Liver (tissue), 9 donors: ENCODE results near the gene SGIP1. TPM values are rescaled to one million over a fixed set of nuclear protein-coding genes. Genes with fewer than 3 reads are reported as not detected.

Experiments
- DNase-seq: peaks from one replicate; pipeline ENCODE4 v3.0.0-alpha.2; 2017; ENCODE audit warnings: low spot score
- H3K27ac ChIP-seq, 2 donors: one replicate each; pipeline ENCODE4 v1.7.0; 2013; ENCODE audit warnings: inconsistent platforms in 2 of 2, low read length in 2 of 2, control low read depth in 1 of 2, low read depth in 1 of 2, mild to moderate bottlenecking in 1 of 2
- H3K27me3 ChIP-seq, 4 donors: one replicate each; pipeline versions ENCODE4 v1.6.1 to v1.7.0; 2013; ENCODE audit warnings: low read length in 3 of 4, inconsistent platforms in 1 of 4, mild to moderate bottlenecking in 1 of 4, moderate library complexity in 1 of 4; ENCODE audit not compliant: control insufficient read depth in 4 of 4, insufficient read depth in 4 of 4
- H3K36me3 ChIP-seq, 4 donors: one replicate each; pipeline versions ENCODE4 v1.6.1 to v1.7.0; 2013; ENCODE audit warnings: low read length in 3 of 4, mild to moderate bottlenecking in 3 of 4, low read depth in 1 of 4, moderate library complexity in 1 of 4; ENCODE audit not compliant: control insufficient read depth in 4 of 4, insufficient read depth in 3 of 4
- H3K4me1 ChIP-seq, 4 donors: one replicate each; pipeline versions ENCODE4 v1.6.1 to v1.7.0; 2013; ENCODE audit warnings: low read length in 3 of 4, mild to moderate bottlenecking in 3 of 4, moderate library complexity in 1 of 4; ENCODE audit not compliant: control insufficient read depth in 4 of 4, insufficient read depth in 4 of 4
- H3K4me3 ChIP-seq, 3 donors: one replicate each; pipeline versions ENCODE4 v1.6.1 to v1.7.0; 2013; ENCODE audit warnings: low read length in 3 of 3, control low read depth in 1 of 3, low read depth in 1 of 3, mild to moderate bottlenecking in 1 of 3
- H3K9ac ChIP-seq, 2 donors: one replicate each; pipeline ENCODE4 v1.7.0; 2013; ENCODE audit warnings: low read length in 2 of 2, mild to moderate bottlenecking in 2 of 2, moderate library complexity in 2 of 2, control low read depth in 1 of 2, low read depth in 1 of 2
- H3K9me3 ChIP-seq, 4 donors: one replicate each; pipeline versions ENCODE4 v1.6.1 to v1.7.0; 2013; ENCODE audit warnings: low read length in 3 of 4; ENCODE audit not compliant: control insufficient read depth in 4 of 4
- ATF3 ChIP-seq: IDR thresholded peaks from 2 replicates; pipeline ENCODE4 v1.6.1; 2016; ENCODE audit warnings: antibody characterized with exemption
- EGR1 ChIP-seq, 2 donors: IDR thresholded peaks; 2 replicates each; pipeline ENCODE4 v1.6.1; 2016 to 2018; ENCODE audit warnings: antibody characterized with exemption in 2 of 2, low read depth in 2 of 2
- FOXA1 ChIP-seq: IDR thresholded peaks from 2 replicates; pipeline ENCODE4 v1.6.1; 2016; ENCODE audit warnings: antibody characterized with exemption
- FOXA2 ChIP-seq: IDR thresholded peaks from 2 replicates; pipeline ENCODE4 v1.6.1; 2016; ENCODE audit warnings: antibody characterized with exemption
- GABPA ChIP-seq, 2 donors: IDR thresholded peaks in 1 of 2; conservative IDR thresholded peaks in 1 of 2; 2 replicates each; pipeline ENCODE4 v1.6.1; 2016; ENCODE audit warnings: antibody characterized with exemption in 2 of 2, mild to moderate bottlenecking in 1 of 2, moderate library complexity in 1 of 2
- HNF4A ChIP-seq, 2 donors: conservative IDR thresholded peaks; 2 replicates each; pipeline ENCODE4 v1.6.1; 2016; ENCODE audit warnings: antibody characterized with exemption in 2 of 2, mild to moderate bottlenecking in 2 of 2
- HNF4G ChIP-seq: IDR thresholded peaks from 2 replicates; pipeline ENCODE4 v1.6.1; 2016; ENCODE audit warnings: antibody characterized with exemption
- JUND ChIP-seq, 2 donors: IDR thresholded peaks; 2 replicates each; pipeline ENCODE4 v1.6.1; 2016; ENCODE audit warnings: antibody characterized with exemption in 2 of 2
- NR2F2 ChIP-seq: IDR thresholded peaks from 2 replicates; pipeline ENCODE4 v1.6.1; 2016; ENCODE audit warnings: antibody characterized with exemption
- RAD21 ChIP-seq, 2 donors: IDR thresholded peaks; 2 replicates each; pipeline ENCODE4 v1.6.1; 2016; ENCODE audit warnings: antibody characterized with exemption in 2 of 2, mild to moderate bottlenecking in 2 of 2
- REST ChIP-seq: IDR thresholded peaks from 2 replicates; pipeline ENCODE4 v1.6.1; 2016; ENCODE audit warnings: antibody characterized with exemption, mild to moderate bottlenecking
- RXRA ChIP-seq, 2 donors: IDR thresholded peaks; 2 replicates each; pipeline ENCODE4 v1.6.1; 2017 to 2018; ENCODE audit warnings: antibody characterized with exemption in 2 of 2, mild to moderate bottlenecking in 1 of 2
- SP1 ChIP-seq: IDR thresholded peaks from 2 replicates; pipeline ENCODE4 v1.6.1; 2018; ENCODE audit warnings: antibody characterized with exemption, mild to moderate bottlenecking
- TAF1 ChIP-seq: conservative IDR thresholded peaks from 2 replicates; pipeline ENCODE4 v1.6.1; 2016; ENCODE audit warnings: antibody characterized with exemption, mild to moderate bottlenecking
- YY1 ChIP-seq: IDR thresholded peaks from 2 replicates; pipeline ENCODE4 v1.6.1; 2016; ENCODE audit warnings: antibody characterized with exemption, mild to moderate bottlenecking
- WGBS: extraction: QIAGEN DNeasy Blood & Tissue Kit; methylation state at CpG from one replicate; pipeline ENCODE4 v1.1.7; 2013; 5-methylcytosine and 5-hydroxymethylcytosine counted together
- polyA plus RNA-seq, 2 donors: library from polyadenylated mRNA; stranded (reverse) in 1 of 2; unstranded in 1 of 2; fragments of 200-250 nt in 1 of 2; fragments of >200 nt in 1 of 2; fragmentation: Nextera tagmentation in 1 of 2; extraction: Ambion mirVana in 1 of 2; gene quantifications; one replicate each; pipeline versions ENCODE4 v1.2.1 to v1.2.3, GENCODE V29; 2013 to 2015
- total RNA-seq, 2 donors: library from RNA; depleted of rRNA; stranded (reverse); fragments of >200 nt; gene quantifications; one replicate each; pipeline ENCODE4 v1.2.3, GENCODE V29; 2014
- TF ChIP-seq, protein P1 (sequence below): IDR thresholded peaks from 2 replicates; pipeline ENCODE4 v1.6.1; 2016; ENCODE audit warnings: antibody characterized with exemption
- TF ChIP-seq, protein P2 (sequence below): IDR thresholded peaks from 2 replicates; pipeline ENCODE4 v1.6.1; 2016; ENCODE audit warnings: antibody characterized with exemption
- TF ChIP-seq, protein P3 (sequence below): fragments of 150-350 bp; IDR thresholded peaks from 2 replicates; pipeline ENCODE4 v1.5.1; 2017; ENCODE audit warnings: improper control_type of control experiment, low read depth, low read length; ENCODE audit not compliant: missing input control
- donor health status: healthy.
- donor health status: healthy.
- donor health status: healthy.
- donor health status: healthy.
- donor health status: healthy.

Gene SGIP1
- total and polyA plus RNA-seq, 4 donors, result 0.09 to 2.5 (median 0.38) TPM

GRCh38 chr1:66570196-66570595 lies 36.2 kb downstream of the SGIP1 start:
- Histone ChIP-seq H3K27ac (no peak overlapping the region), H3K9ac (no peak overlapping the region), H3K4me1 (no peaks in the 10 kb centered on the region), H3K27me3 (no peaks in the 10 kb centered on the region), H3K4me3 (no peak overlapping the region), H3K36me3 (no peaks in the 10 kb centered on the region), H3K9me3 (no peaks in the 10 kb centered on the region)
- DNase-seq, result no peak
- TF ChIP-seq HNF4A (conservative IDR thresholded peaks at IDR 0.05) (no peak), ATF3 (no peak), RAD21 (IDR thresholded peaks at IDR 0.05) (no peak), HNF4G (no peak), EGR1 (IDR thresholded peaks at IDR 0.05; ENCODE audit: low read depth in 2 of 2) (no peak), FOXA2 (no peak), FOXA1 (no peak), NR2F2 (no peak), YY1 (no peak), RXRA (IDR thresholded peaks at IDR 0.05) (no peak), TAF1 (no peak), SP1 (no peak), GABPA (IDR thresholded peaks at IDR 0.05 in 1 of 2, conservative IDR thresholded peaks at IDR 0.05 in 1 of 2) (no peak), REST (no peak)
- TF ChIP-seq, protein P1, sequence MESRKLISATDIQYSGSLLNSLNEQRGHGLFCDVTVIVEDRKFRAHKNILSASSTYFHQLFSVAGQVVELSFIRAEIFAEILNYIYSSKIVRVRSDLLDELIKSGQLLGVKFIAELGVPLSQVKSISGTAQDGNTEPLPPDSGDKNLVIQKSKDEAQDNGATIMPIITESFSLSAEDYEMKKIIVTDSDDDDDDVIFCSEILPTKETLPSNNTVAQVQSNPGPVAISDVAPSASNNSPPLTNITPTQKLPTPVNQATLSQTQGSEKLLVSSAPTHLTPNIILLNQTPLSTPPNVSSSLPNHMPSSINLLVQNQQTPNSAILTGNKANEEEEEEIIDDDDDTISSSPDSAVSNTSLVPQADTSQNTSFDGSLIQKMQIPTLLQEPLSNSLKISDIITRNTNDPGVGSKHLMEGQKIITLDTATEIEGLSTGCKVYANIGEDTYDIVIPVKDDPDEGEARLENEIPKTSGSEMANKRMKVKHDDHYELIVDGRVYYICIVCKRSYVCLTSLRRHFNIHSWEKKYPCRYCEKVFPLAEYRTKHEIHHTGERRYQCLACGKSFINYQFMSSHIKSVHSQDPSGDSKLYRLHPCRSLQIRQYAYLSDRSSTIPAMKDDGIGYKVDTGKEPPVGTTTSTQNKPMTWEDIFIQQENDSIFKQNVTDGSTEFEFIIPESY, result no peak
- TF ChIP-seq, protein P2, sequence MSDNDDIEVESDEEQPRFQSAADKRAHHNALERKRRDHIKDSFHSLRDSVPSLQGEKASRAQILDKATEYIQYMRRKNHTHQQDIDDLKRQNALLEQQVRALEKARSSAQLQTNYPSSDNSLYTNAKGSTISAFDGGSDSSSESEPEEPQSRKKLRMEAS, result no peak
- TF ChIP-seq, protein P3, sequence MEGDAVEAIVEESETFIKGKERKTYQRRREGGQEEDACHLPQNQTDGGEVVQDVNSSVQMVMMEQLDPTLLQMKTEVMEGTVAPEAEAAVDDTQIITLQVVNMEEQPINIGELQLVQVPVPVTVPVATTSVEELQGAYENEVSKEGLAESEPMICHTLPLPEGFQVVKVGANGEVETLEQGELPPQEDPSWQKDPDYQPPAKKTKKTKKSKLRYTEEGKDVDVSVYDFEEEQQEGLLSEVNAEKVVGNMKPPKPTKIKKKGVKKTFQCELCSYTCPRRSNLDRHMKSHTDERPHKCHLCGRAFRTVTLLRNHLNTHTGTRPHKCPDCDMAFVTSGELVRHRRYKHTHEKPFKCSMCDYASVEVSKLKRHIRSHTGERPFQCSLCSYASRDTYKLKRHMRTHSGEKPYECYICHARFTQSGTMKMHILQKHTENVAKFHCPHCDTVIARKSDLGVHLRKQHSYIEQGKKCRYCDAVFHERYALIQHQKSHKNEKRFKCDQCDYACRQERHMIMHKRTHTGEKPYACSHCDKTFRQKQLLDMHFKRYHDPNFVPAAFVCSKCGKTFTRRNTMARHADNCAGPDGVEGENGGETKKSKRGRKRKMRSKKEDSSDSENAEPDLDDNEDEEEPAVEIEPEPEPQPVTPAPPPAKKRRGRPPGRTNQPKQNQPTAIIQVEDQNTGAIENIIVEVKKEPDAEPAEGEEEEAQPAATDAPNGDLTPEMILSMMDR, result no peak

DNA sequence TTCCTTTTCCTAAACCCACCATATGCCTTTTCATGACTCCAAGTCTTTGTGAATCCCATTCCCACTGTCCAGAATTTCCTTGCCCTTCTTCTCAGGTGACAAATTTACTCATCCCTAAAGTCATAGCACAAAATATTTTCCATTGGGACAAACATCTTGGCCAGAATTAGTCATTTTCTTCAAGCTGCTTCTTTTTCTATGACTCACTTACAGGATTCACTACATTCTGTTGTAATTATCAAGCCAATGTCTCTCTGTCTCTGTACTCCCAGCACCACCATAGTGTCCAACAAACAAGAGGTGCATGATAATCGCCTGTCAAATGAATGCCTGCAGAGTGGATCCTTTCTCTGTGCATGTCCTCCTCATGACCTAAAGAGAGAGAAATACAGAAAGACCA lies 37.8 kb downstream of the SGIP1 start:
- no peak for TF ChIP-seq JUND (IDR thresholded peaks at IDR 0.05)
- no peak for TF ChIP-seq TAF1
- no peak for TF ChIP-seq FOXA1
- no peak for TF ChIP-seq REST
- TF ChIP-seq FOXA2, result no peak
- TF ChIP-seq HNF4G, result no peak
- TF ChIP-seq GABPA (IDR thresholded peaks at IDR 0.05 in 1 of 2, conservative IDR thresholded peaks at IDR 0.05 in 1 of 2), result no peak
- TF ChIP-seq, protein P1, result no peak
- no peak for TF ChIP-seq NR2F2
- Histone ChIP-seq H3K27me3 (no peaks in the 10 kb centered on the region), H3K9ac (no peak overlapping the region), H3K27ac (no peak overlapping the region), H3K4me1 (no peaks in the 10 kb centered on the region), H3K9me3 (no peaks in the 10 kb centered on the region), H3K4me3 (no peak overlapping the region), H3K36me3 (no peaks in the 10 kb centered on the region)
- no peak for DNase-seq
- 80% methylated on average over 1 of the region's 1 CpG for WGBS
